A549 (cell line): ENCODE data around the gene OTULIN.

Source experiments
- HDAC2 ChIP-seq: fragments of 200-600 bp; sonication (generic); IDR thresholded peaks from 2 replicates; pipeline ENCODE4 v1.6.1; 2016
- POLR2A ChIP-seq: IDR thresholded peaks from 2 replicates; pipeline ENCODE4 v1.6.1; 2012; ENCODE audit warnings: mild to moderate bottlenecking, low read length
- SMC3 ChIP-seq: fragments of >200 bp; sonication (Bioruptor Twin); formaldehyde crosslinking; IDR thresholded peaks from 3 replicates; pipeline ENCODE4 v1.6.1; 2018; ENCODE audit warnings: inconsistent platforms
- TF ChIP-seq, protein P1 (sequence below): fragments of >200 bp; sonication (Bioruptor Twin); formaldehyde crosslinking; IDR thresholded peaks from 3 replicates; pipeline ENCODE4 v1.5.1; 2016

DNA sequence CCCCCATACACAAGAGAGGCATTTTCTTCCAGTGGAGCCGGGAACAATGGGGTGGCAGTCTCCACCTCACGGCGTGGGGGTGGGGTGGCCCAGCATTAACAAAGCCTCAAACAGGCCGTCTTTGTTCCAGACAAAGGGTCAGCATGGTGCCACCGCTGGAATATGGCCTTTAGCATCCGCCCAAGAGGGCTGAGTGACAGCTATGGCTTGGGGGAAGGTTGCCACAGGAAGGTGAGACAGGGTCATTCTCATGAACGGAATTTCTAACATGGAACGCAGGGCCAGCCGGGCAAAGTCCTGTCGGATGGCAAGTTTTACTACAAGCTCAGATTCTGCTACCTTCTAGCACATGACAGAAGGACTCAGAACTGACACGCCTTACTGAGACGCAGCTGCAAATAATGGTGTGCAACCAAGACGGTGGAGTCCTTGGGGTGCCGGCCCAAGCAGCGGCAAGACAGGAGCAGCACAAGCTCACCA lies 64.0 kb downstream of the OTULIN start:
- TF ChIP-seq POLR2A, result no peak
- TF ChIP-seq, protein P1, sequence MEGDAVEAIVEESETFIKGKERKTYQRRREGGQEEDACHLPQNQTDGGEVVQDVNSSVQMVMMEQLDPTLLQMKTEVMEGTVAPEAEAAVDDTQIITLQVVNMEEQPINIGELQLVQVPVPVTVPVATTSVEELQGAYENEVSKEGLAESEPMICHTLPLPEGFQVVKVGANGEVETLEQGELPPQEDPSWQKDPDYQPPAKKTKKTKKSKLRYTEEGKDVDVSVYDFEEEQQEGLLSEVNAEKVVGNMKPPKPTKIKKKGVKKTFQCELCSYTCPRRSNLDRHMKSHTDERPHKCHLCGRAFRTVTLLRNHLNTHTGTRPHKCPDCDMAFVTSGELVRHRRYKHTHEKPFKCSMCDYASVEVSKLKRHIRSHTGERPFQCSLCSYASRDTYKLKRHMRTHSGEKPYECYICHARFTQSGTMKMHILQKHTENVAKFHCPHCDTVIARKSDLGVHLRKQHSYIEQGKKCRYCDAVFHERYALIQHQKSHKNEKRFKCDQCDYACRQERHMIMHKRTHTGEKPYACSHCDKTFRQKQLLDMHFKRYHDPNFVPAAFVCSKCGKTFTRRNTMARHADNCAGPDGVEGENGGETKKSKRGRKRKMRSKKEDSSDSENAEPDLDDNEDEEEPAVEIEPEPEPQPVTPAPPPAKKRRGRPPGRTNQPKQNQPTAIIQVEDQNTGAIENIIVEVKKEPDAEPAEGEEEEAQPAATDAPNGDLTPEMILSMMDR, result no peak
- TF ChIP-seq HDAC2, result no peak
- TF ChIP-seq SMC3, result no peak
